B cell (primary cell): Measurements from ENCODE around the gene HPN. TPM values are rescaled to one million over a fixed set of nuclear protein-coding genes. Genes with fewer than 3 reads are reported as not detected.
"Not testable (repeated sequence)": the region's sequence is repeated elsewhere in the genome, so short reads cannot be mapped to it uniquely, and the experiment has no call there.

Source experiments
- ATAC-seq: fragments of 200-7000 bp; cut with Tn5 transposase; one replicate; pipeline ENCODE4 v1.10.0; 2021; ENCODE audit warnings: low read depth, mild to moderate bottlenecking, moderate number of reproducible peaks, moderate library complexity
- CTCF ChIA-PET: fragments of 350-600 bp; sonication (Branson Sonifier 250); formaldehyde crosslinking; loops from one replicate; lab custom pipeline; 2021; ENCODE audit warnings: antibody characterized with exemption, inconsistent platforms; lab: Charles Lee
- POLR2A ChIA-PET: fragments of 350-600 bp; sonication (Branson Sonifier 250); formaldehyde crosslinking; loops from one replicate; lab custom pipeline; 2021; ENCODE audit warnings: antibody characterized with exemption; lab: Charles Lee
- DNase-seq: peaks from one replicate; pipeline ENCODE4 v3.0.0; 2013
- H2AFZ ChIP-seq: 2 replicates; pipeline ENCODE4 v1.6.1; 2012; ENCODE audit warnings: mild to moderate bottlenecking, low read depth, low read length; ENCODE audit not compliant: insufficient read depth, poor library complexity, severe bottlenecking
- H3K27ac ChIP-seq, 2 donors: 1 replicate in 1 of 2; 2 replicates in 1 of 2; pipeline ENCODE4 v1.5.1; 2012 to 2013; ENCODE audit warnings: low read length in 2 of 2, mild to moderate bottlenecking in 2 of 2, moderate library complexity in 1 of 2
- H3K27me3 ChIP-seq, 4 experiments: fragments of 200-600 bp in 1 of 4; sonication (generic) in 1 of 4; replicated peaks in 1 of 4; 1 replicate in 2 of 4; 2 replicates in 2 of 4; pipeline versions ENCODE4 v1.6.1 to v1.7.0; 2013 to 2016; ENCODE audit warnings: low read length in 3 of 4, mild to moderate bottlenecking in 2 of 4, mixed read lengths in 1 of 4, moderate library complexity in 1 of 4; ENCODE audit not compliant: insufficient read depth in 4 of 4, control insufficient read depth in 3 of 4; ENCODE audit errors: control extremely low read depth in 1 of 4
- H3K36me3 ChIP-seq, 2 experiments: replicated peaks in 1 of 2; 1 replicate in 1 of 2; 2 replicates in 1 of 2; pipeline versions ENCODE4 v1.6.1 to v1.7.1; 2013; ENCODE audit warnings: low read length in 1 of 2; ENCODE audit not compliant: insufficient read depth in 2 of 2, control insufficient read depth in 1 of 2; ENCODE audit errors: control extremely low read depth in 1 of 2, extremely low read depth in 1 of 2
- H3K4me1 ChIP-seq, 2 donors: fragments of 200-600 bp in 1 of 2; sonication (generic) in 1 of 2; 1 replicate in 1 of 2; 2 replicates in 1 of 2; pipeline versions ENCODE4 v1.5.1 to v1.6.1; 2013 to 2017; ENCODE audit warnings: low read length in 2 of 2; ENCODE audit not compliant: control insufficient read depth in 2 of 2, insufficient read depth in 2 of 2
- H3K4me2 ChIP-seq: replicated peaks from 2 replicates; pipeline ENCODE3; 2012; ENCODE audit warnings: mild to moderate bottlenecking, low read depth, low read length; ENCODE audit not compliant: poor library complexity, severe bottlenecking
- H3K4me3 ChIP-seq, 5 experiments: fragments of 200-600 bp in 1 of 5; sonication (generic) in 1 of 5; 1 replicate in 3 of 5; 2 replicates in 2 of 5; pipeline versions ENCODE4 v1.5.1 to v1.7.0; 2011 to 2016; ENCODE audit warnings: low read length in 4 of 5, mild to moderate bottlenecking in 4 of 5, low read depth in 2 of 5, control low read depth in 1 of 5, moderate library complexity in 1 of 5; ENCODE audit not compliant: insufficient read depth in 1 of 5; ENCODE audit errors: control extremely low read depth in 1 of 5, extremely low read depth in 1 of 5
- H3K79me2 ChIP-seq: fragments of 200-600 bp; sonication (generic); one replicate; pipeline ENCODE4 v1.6.0; 2016; ENCODE audit warnings: low read length; ENCODE audit not compliant: control insufficient read depth, insufficient read depth
- H3K9ac ChIP-seq: fragments of 200-600 bp; sonication (generic); 2 replicates; pipeline ENCODE4 v1.6.1; 2017; ENCODE audit warnings: mild to moderate bottlenecking, low read length, moderate library complexity
- H3K9me3 ChIP-seq, 3 donors: one replicate each; pipeline versions ENCODE4 v1.6.1 to v1.7.1; 2013; ENCODE audit warnings: low read length in 2 of 3; ENCODE audit not compliant: control insufficient read depth in 2 of 3, insufficient read depth in 1 of 3; ENCODE audit errors: control extremely low read depth in 1 of 3
- H4K20me1 ChIP-seq: 2 replicates; pipeline ENCODE4 v1.6.0; 2012; ENCODE audit warnings: mild to moderate bottlenecking, low read length; ENCODE audit not compliant: insufficient read depth, control insufficient read depth, poor library complexity, severe bottlenecking
- H3K27ac Mint-ChIP-seq: one replicate; pipeline ENCODE4 v1.8.0; 2021; ENCODE audit warnings: mixed read lengths
- H3K27me3 Mint-ChIP-seq: one replicate; pipeline ENCODE4 v1.8.0; 2021; ENCODE audit warnings: mixed read lengths
- H3K4me1 Mint-ChIP-seq: one replicate; pipeline ENCODE4 v1.8.0; 2021; ENCODE audit warnings: mixed read lengths
- H3K4me3 Mint-ChIP-seq: one replicate; pipeline ENCODE4 v1.8.0; 2021; ENCODE audit warnings: mixed read lengths
- H3K9me3 Mint-ChIP-seq: one replicate; pipeline ENCODE4 v1.8.0; 2022; ENCODE audit warnings: mixed read lengths; ENCODE audit not compliant: insufficient read depth
- EZH2 ChIP-seq: IDR thresholded peaks from 2 replicates; pipeline ENCODE4 v1.6.1; 2012; ENCODE audit warnings: borderline replicate concordance, low read depth, mild to moderate bottlenecking, moderate library complexity, low read length; ENCODE audit not compliant: insufficient read depth, poor library complexity, severe bottlenecking
- WGBS: methylation state at CpG from one replicate; pipeline ENCODE4 v1.1.5; 2013; ENCODE audit warnings: missing lambda C conversion rate; ENCODE audit not compliant: insufficient coverage; 5-methylcytosine and 5-hydroxymethylcytosine counted together
- intact Hi-C: fragments of 100-400 bp; cut with micrococcal nuclease; formaldehyde crosslinking; loops from one replicate; pipeline ENCODE4 v1.10.0; 2022
- polyA plus RNA-seq: library from polyadenylated mRNA; depleted of rRNA; stranded (reverse); fragments of >200 nt; gene quantifications from 2 replicates; pipeline ENCODE4 v1.2.3, GENCODE V29; 2012
- total RNA-seq, 2 donors: library from RNA; stranded (reverse); fragments of 120-200 nt in 1 of 2; gene quantifications; 1 replicate in 1 of 2; 2 replicates in 1 of 2; pipeline versions ENCODE4 v1.2.3 to v1.2.4, GENCODE V29; 2013 to 2022
- TF ChIP-seq, protein P1 (sequence below): fragments of 200-600 bp; IDR thresholded peaks from one replicate; pipeline ENCODE4 v1.8.0; 2022; ENCODE audit warnings: antibody characterized with exemption, mild to moderate bottlenecking

HPN gene
- total and polyA plus RNA-seq, 2 donors (not counting 1 experiment from before 2014, with no cell fraction given), result 0.30 TPM; not detected in 1

DNA sequence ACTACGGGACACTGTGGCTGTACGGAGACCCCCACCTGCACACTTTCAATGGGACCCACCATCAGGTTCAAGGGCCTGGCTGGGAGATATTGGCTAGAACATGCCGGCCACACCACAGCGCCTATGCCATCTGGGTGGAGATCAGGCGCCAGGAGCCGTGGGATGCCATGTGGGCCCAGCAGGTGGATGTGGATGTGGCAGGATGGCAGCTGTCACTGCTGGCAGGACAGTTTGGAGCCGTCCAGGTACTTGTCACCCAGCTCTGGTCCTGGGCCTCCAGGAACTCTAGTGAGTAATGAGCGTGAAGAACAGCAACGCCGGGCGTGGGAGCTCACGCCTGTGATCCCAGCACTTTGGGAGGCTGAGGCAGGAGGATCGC lies 58.4 kb downstream of the HPN start:
- Histone ChIP-seq H3K4me3 (no peak overlapping the region), H3K9ac (no peak overlapping the region), H2AFZ (no peak overlapping the region), H3K27me3 (no peaks in the 10 kb centered on the region), H3K4me2 (no peak overlapping the region), H4K20me1 (no peaks in the 10 kb centered on the region), H3K79me2 (no peaks in the 10 kb centered on the region), H3K36me3 (no peaks in the 10 kb centered on the region), H3K27ac (no peak overlapping the region), H3K4me1 (no peaks in the 10 kb centered on the region), H3K9me3 (no peaks in the 10 kb centered on the region)
- 97% methylated on average over 12 of the region's 13 CpGs for WGBS
- H3K27me3 Mint-ChIP-seq, result no peaks in the 10 kb centered on the region
- TF ChIP-seq, protein P1, sequence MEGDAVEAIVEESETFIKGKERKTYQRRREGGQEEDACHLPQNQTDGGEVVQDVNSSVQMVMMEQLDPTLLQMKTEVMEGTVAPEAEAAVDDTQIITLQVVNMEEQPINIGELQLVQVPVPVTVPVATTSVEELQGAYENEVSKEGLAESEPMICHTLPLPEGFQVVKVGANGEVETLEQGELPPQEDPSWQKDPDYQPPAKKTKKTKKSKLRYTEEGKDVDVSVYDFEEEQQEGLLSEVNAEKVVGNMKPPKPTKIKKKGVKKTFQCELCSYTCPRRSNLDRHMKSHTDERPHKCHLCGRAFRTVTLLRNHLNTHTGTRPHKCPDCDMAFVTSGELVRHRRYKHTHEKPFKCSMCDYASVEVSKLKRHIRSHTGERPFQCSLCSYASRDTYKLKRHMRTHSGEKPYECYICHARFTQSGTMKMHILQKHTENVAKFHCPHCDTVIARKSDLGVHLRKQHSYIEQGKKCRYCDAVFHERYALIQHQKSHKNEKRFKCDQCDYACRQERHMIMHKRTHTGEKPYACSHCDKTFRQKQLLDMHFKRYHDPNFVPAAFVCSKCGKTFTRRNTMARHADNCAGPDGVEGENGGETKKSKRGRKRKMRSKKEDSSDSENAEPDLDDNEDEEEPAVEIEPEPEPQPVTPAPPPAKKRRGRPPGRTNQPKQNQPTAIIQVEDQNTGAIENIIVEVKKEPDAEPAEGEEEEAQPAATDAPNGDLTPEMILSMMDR, result no peak
- no peak for TF ChIP-seq EZH2
- no peaks in the 10 kb centered on the region for H3K4me1 Mint-ChIP-seq
- H3K27ac Mint-ChIP-seq, result no peak overlapping the region
- ATAC-seq, result no peak
- ChIA-PET POLR2A (interaction anchor here (0.9 kb wide), 1 partner anchor 127 kb away, joined by 3 read pairs; no protein-coding TSS in a partner anchor), CTCF (interaction anchor here (1.9 kb wide), 1 partner anchor 33 kb away, joined by 6 read pairs; no protein-coding TSS in a partner anchor)
- intact Hi-C loops, result no loop called here
- H3K4me3 Mint-ChIP-seq, result no peak overlapping the region
- H3K9me3 Mint-ChIP-seq, result no peaks in the 10 kb centered on the region
- DNase-seq, result no peak

DNA sequence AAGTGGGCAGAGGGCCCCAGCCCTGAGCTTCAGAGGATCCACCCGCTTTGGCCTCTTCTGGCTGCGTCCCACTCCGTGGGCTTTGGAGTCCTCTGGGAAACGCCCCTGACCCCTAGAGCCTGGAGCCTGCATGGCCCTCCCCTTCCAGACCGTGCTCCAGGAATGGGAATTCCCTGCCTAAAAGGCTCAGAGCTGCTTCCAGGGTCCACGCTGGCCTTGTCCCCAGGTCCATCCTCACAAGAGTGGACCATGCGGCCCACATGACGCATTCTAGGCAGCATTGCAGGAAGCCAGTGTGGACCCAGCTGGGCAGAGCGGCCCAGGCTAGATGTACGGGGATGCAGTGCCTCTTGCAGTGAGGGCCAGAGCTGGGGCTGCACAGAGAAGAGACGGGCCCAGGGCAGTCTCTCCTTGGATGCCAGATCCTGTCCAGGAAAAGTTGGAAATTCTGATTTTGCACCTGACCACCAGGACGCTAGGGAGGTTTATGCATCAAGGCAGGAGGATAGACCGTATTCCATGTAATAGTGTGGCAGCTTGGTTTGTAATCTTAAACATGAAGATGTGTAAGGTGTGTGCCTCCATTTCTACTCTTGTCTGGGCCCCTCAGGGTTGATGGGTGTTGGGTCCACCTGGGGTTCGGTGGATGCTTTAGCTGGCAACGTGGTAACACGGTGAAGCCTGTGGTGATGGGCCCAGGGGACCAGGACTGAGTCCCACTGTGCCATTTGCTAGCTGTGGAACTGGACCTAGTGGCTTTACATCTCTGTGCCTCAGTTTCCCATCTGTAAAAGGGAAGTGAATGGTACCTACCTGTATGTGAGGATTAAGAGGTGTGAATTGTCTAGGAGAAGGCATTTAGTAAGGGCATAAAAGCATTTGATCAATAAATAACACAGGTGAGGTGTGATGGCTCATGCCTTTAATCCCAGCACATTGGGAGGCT lies 59.3 kb downstream of the HPN start:
- H4K20me1 ChIP-seq, result no peaks in the 10 kb centered on the region
- H3K4me3 ChIP-seq, result no peak overlapping the region
- POLR2A ChIA-PET, result interaction anchor here (0.9 kb wide), 1 partner anchor 126 kb away, joined by 3 read pairs; no protein-coding TSS in a partner anchor
- Mint-ChIP-seq H3K4me1 (no peaks in the 10 kb centered on the region), H3K27ac (no peak overlapping the region), H3K27me3 (no peaks in the 10 kb centered on the region), H3K4me3 (no peak overlapping the region), H3K9me3 (no peaks in the 10 kb centered on the region)
- H3K27me3 ChIP-seq, result no peaks in the 10 kb centered on the region
- H3K9me3 ChIP-seq, result peaks cover 0 to 6% (median 0%) of the 10 kb centered on the region in 3 donors
- DNase-seq (no peak), ATAC-seq (no peak)
- 92% methylated on average over 16 of the region's 16 CpGs for WGBS
- TF ChIP-seq EZH2, result no peak
- TF ChIP-seq, protein P1, result no peak
- no peak overlapping the region for H2AFZ ChIP-seq
- H3K27ac ChIP-seq, result no peak overlapping the region
- H3K9ac ChIP-seq, result no peak overlapping the region
- no peak overlapping the region for H3K4me2 ChIP-seq
- CTCF ChIA-PET, result interaction anchor here (0.6 to 1.9 kb wide), 3 partner anchors 34 to 48 kb away, joined by 3 to 6 read pairs (median 4); partner anchors contain the start of gene LGI4
- H3K36me3 ChIP-seq, result no peaks in the 10 kb centered on the region
- H3K4me1 ChIP-seq, result no peaks in the 10 kb centered on the region
- intact Hi-C loops, result no loop called here
- no peaks in the 10 kb centered on the region for H3K79me2 ChIP-seq

DNA sequence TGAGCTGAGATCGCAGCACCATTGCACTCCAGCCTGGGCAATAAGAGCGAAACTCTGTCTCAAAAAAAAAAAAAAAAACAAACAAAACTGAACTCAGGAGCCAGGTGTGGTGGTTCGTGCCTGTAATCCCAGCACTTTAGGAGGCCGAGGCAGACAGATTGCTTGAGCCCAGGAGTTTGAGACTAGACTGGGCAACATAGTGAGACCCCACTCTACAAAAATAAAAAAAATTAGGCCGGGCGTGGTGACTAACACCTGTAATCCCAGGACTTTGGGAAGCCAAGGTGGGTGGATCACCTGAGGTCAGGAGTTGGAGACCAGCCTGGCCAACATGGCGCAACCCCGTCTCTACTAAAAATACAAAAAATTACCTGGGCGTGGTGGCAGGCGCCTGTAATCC lies 60.4 kb downstream of the HPN start:
- H3K9me3 Mint-ChIP-seq, H3K36me3 ChIP-seq, H3K27me3 Mint-ChIP-seq, H3K4me3 Mint-ChIP-seq, H4K20me1 ChIP-seq, POLR2A ChIA-PET, H3K27ac ChIP-seq, H3K9ac ChIP-seq, intact Hi-C loops, H3K4me1 ChIP-seq, ATAC-seq, H3K79me2 ChIP-seq, H2AFZ ChIP-seq, H3K4me3 ChIP-seq, H3K27me3 ChIP-seq, DNase-seq, H3K4me2 ChIP-seq, H3K4me1 Mint-ChIP-seq, H3K27ac Mint-ChIP-seq: not testable (repeated sequence)
- WGBS, result 96% methylated on average over 6 of the region's 10 CpGs
- CTCF ChIA-PET, result interaction anchor here (0.6 kb wide), 1 partner anchor 49 kb away, joined by 4 read pairs; no protein-coding TSS in a partner anchor
- H3K9me3 ChIP-seq, result peaks cover 0 to 12% (median 0%) of the 10 kb centered on the region in 3 donors
